Ascending aorta (tissue), 2 donors: ENCODE data around the gene ATAD3A. TPM values are rescaled to one million over a fixed set of nuclear protein-coding genes. Genes with fewer than 3 reads are reported as not detected.
A peak's percentile ranks its signal among the peaks of the same experiment; 100 is the strongest.

ENCODE experiments used
- DNase-seq, 2 donors: peaks; one replicate each; pipeline ENCODE4 v3.0.0-alpha.2; 2019; ENCODE audit warnings: low spot score in 2 of 2
- H3K27ac ChIP-seq, 2 donors: fragments of 200-600 bp; sonication (generic); one replicate each; pipeline ENCODE4 v1.5.1; 2016 to 2017; ENCODE audit warnings: mild to moderate bottlenecking in 1 of 2
- H3K27me3 ChIP-seq: fragments of 200-600 bp; sonication (generic); one replicate; pipeline ENCODE4 v1.5.1; 2017
- H3K36me3 ChIP-seq, 2 donors: fragments of 200-600 bp; sonication (generic); one replicate each; pipeline ENCODE4 v1.5.1; 2016
- H3K4me1 ChIP-seq, 2 donors: fragments of 200-600 bp; sonication (generic); one replicate each; pipeline ENCODE4 v1.5.1; 2016 to 2017; ENCODE audit warnings: mild to moderate bottlenecking in 1 of 2
- H3K4me3 ChIP-seq, 2 donors: fragments of 200-600 bp; sonication (generic); one replicate each; pipeline ENCODE4 v1.5.1; 2016 to 2017; ENCODE audit warnings: mild to moderate bottlenecking in 1 of 2
- H3K9me3 ChIP-seq, 2 donors: fragments of 200-600 bp; sonication (generic); one replicate each; pipeline ENCODE4 v1.5.1; 2016
- CTCF ChIP-seq, 3 experiments: fragments of 200-600 bp in 2 of 3; fragments of 450-650 bp in 1 of 3; sonication (generic) in 2 of 3; IDR thresholded peaks; one replicate each; pipeline ENCODE4 v1.5.1; 2016 to 2019; ENCODE audit warnings: antibody characterized with exemption in 3 of 3, mild to moderate bottlenecking in 1 of 3, moderate library complexity in 1 of 3
- intact Hi-C: fragments of 100-400 bp; cut with DNase I; formaldehyde crosslinking; loops from one replicate; pipeline ENCODE4 v1.15.1; 2023
- total RNA-seq: library from RNA; depleted of rRNA; stranded (reverse); fragments of >200 nt; gene quantifications from one replicate; pipeline ENCODE4 v1.1.0, GENCODE V29; 2016

ATAD3A gene
- total RNA-seq, 1 donor from 2014 or later: 46.3 TPM

- intact Hi-C loops: no loop called here
- no peak for DNase-seq
- Histone ChIP-seq H3K36me3 (peaks cover 3 to 14% of the 10 kb centered on the region in 2 donors), H3K27me3 (no peaks in the 10 kb centered on the region), H3K4me1 (no peaks in the 10 kb centered on the region), H3K9me3 (no peaks in the 10 kb centered on the region), H3K4me3 (no peak overlapping the region), H3K27ac (no peak overlapping the region)
- TF ChIP-seq CTCF (IDR thresholded peaks at IDR 0.05): no peak
Observed at GRCh38 chr1:1545946-1546737, 34.2 kb downstream of the ATAD3A start.

GRCh38 chr1:1547011-1547410 is 35.0 kb downstream of the ATAD3A start:
- no peaks in the 10 kb centered on the region for H3K4me1 ChIP-seq
- no peak overlapping the region for H3K4me3 ChIP-seq
- TF ChIP-seq CTCF (IDR thresholded peaks at IDR 0.05): no peak
- DNase-seq: no peak
- peaks cover 0 to 8% of the 10 kb centered on the region in 2 donors for H3K36me3 ChIP-seq
- intact Hi-C loops: no loop called here
- no peaks in the 10 kb centered on the region for H3K27me3 ChIP-seq
- H3K9me3 ChIP-seq: no peaks in the 10 kb centered on the region
- H3K27ac ChIP-seq: no peak overlapping the region

GRCh38 chr1:1547476-1547875 is 35.5 kb downstream of the ATAD3A start:
- Histone ChIP-seq H3K4me3 (no peak overlapping the region), H3K27ac (no peak overlapping the region), H3K4me1 (no peaks in the 10 kb centered on the region), H3K36me3 (peaks cover 0 to 6% of the 10 kb centered on the region in 2 donors), H3K27me3 (no peaks in the 10 kb centered on the region), H3K9me3 (no peaks in the 10 kb centered on the region)
- TF ChIP-seq CTCF (IDR thresholded peaks at IDR 0.05): no peak
- no peak for DNase-seq
- intact Hi-C loops: no loop called here

DNA sequence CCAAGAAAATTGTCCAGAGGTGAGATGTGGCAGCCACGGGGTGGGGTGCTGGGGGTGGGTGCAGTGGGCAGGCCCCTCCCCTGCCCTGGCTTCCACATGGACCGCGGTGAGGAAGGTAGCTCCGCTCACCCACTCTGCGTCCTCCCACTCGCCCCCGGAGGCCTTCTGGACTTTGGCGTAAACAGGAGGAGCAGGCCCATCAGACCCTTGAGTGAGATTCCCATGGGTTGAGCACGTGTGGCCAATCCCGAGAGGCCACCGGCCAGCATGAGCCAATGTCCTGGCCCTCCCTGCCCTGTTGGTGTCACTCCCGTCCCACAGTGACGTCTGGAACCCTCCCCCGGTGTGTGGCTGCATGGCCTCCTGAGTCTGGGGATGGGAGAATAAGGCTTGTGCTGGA is 36.6 kb downstream of the ATAD3A start:
- no peaks in the 10 kb centered on the region for H3K36me3 ChIP-seq
- no peak overlapping the region for H3K27ac ChIP-seq
- H3K27me3 ChIP-seq: no peaks in the 10 kb centered on the region
- no peaks in the 10 kb centered on the region for H3K4me1 ChIP-seq
- intact Hi-C loops: no loop called here
- H3K4me3 ChIP-seq: no peak overlapping the region
- H3K9me3 ChIP-seq: no peaks in the 10 kb centered on the region
- TF ChIP-seq CTCF (IDR thresholded peaks at IDR 0.05): no peak
- no peak for DNase-seq

- H3K27me3 ChIP-seq: no peaks in the 10 kb centered on the region
- intact Hi-C loops: no loop called here
- TF ChIP-seq CTCF (IDR thresholded peaks at IDR 0.05): no peak
- no peaks in the 10 kb centered on the region for H3K9me3 ChIP-seq
- H3K36me3 ChIP-seq: peaks cover 0 to 2% of the 10 kb centered on the region in 2 donors
- no peak for DNase-seq
- no peak overlapping the region for H3K4me3 ChIP-seq
- no peaks in the 10 kb centered on the region for H3K4me1 ChIP-seq
- H3K27ac ChIP-seq: peak overlapping the region in 1 of 2 donors; percentile 30
Observed at GRCh38 chr1:1550087-1550486, 38.1 kb downstream of the ATAD3A start.
